CD14-positive monocyte (primary cell): ENCODE results near the gene EXOC2. TPM values are rescaled to one million over a fixed set of nuclear protein-coding genes. Genes with fewer than 3 reads are reported as not detected.

Experiments
- DNase-seq, 3 donors: peaks; one replicate each; pipeline ENCODE4 v3.0.0-alpha.2; 2011 to 2022
- H2AFZ ChIP-seq: 2 replicates; pipeline ENCODE4 v1.6.0; 2012; ENCODE audit warnings: mild to moderate bottlenecking, low read depth, low read length, inconsistent platforms; ENCODE audit not compliant: insufficient read depth, poor library complexity, severe bottlenecking
- H3K27ac ChIP-seq, 2 donors: 1 replicate in 1 of 2; 2 replicates in 1 of 2; pipeline ENCODE4 v1.5.1; 2012 to 2013; ENCODE audit warnings: low read length in 2 of 2, control low read depth in 1 of 2, inconsistent platforms in 1 of 2, low read depth in 1 of 2, mild to moderate bottlenecking in 1 of 2
- H3K27me3 ChIP-seq, 2 donors: one replicate each; pipeline versions ENCODE4 v1.6.0 to v1.6.1; 2011 to 2013; ENCODE audit warnings: low read length in 2 of 2; ENCODE audit not compliant: control insufficient read depth in 2 of 2, insufficient read depth in 2 of 2
- H3K36me3 ChIP-seq, 2 donors: replicated peaks in 1 of 2; 1 replicate in 1 of 2; 2 replicates in 1 of 2; pipeline versions ENCODE4 v1.5.1 to v1.6.1; 2012 to 2013; ENCODE audit warnings: low read length in 2 of 2, control low read depth in 1 of 2, inconsistent platforms in 1 of 2, mild to moderate bottlenecking in 1 of 2; ENCODE audit not compliant: insufficient read depth in 2 of 2, control insufficient read depth in 1 of 2
- H3K4me1 ChIP-seq, 2 donors: 1 replicate in 1 of 2; 2 replicates in 1 of 2; pipeline versions ENCODE4 v1.5.1 to v1.6.1; 2012 to 2013; ENCODE audit warnings: low read length in 2 of 2, control low read depth in 1 of 2, inconsistent platforms in 1 of 2, mild to moderate bottlenecking in 1 of 2, moderate library complexity in 1 of 2; ENCODE audit not compliant: insufficient read depth in 2 of 2, control insufficient read depth in 1 of 2
- H3K4me2 ChIP-seq: replicated peaks from 2 replicates; pipeline ENCODE3; 2012; ENCODE audit warnings: low read length, moderate library complexity, mild to moderate bottlenecking; ENCODE audit not compliant: poor library complexity, severe bottlenecking; ENCODE audit errors: extremely low read depth
- H3K4me3 ChIP-seq, 3 experiments: fragments of 200-600 bp in 1 of 3; sonication (generic) in 1 of 3; replicated peaks in 1 of 3; 1 replicate in 2 of 3; 2 replicates in 1 of 3; pipeline ENCODE4 v1.5.1; 2011 to 2013; ENCODE audit warnings: low read length in 3 of 3, mild to moderate bottlenecking in 3 of 3, control low read depth in 2 of 3, low read depth in 2 of 3, inconsistent platforms in 1 of 3, moderate library complexity in 1 of 3
- H3K79me2 ChIP-seq: 2 replicates; pipeline ENCODE4 v1.6.0; 2012; ENCODE audit warnings: mild to moderate bottlenecking, control low read depth, inconsistent platforms, low read length, moderate library complexity; ENCODE audit not compliant: insufficient read depth
- H3K9ac ChIP-seq: 2 replicates; pipeline ENCODE4 v1.6.0; 2017; ENCODE audit warnings: low read length, mild to moderate bottlenecking; ENCODE audit not compliant: insufficient read depth, poor library complexity, severe bottlenecking
- H3K9me3 ChIP-seq, 2 donors: replicated peaks in 1 of 2; 1 replicate in 1 of 2; 2 replicates in 1 of 2; pipeline versions ENCODE4 v1.5.1 to v1.6.1; 2012 to 2013; ENCODE audit warnings: low read length in 2 of 2, control low read depth in 1 of 2; ENCODE audit not compliant: control insufficient read depth in 1 of 2, insufficient read depth in 1 of 2
- H4K20me1 ChIP-seq: 2 replicates; pipeline ENCODE4 v1.6.0; 2012; ENCODE audit warnings: mild to moderate bottlenecking, low read length, control low read depth, moderate library complexity; ENCODE audit not compliant: insufficient read depth
- H3K27ac Mint-ChIP-seq, 7 donors: one replicate each; pipeline ENCODE4 v1.8.0; 2020; ENCODE audit warnings: mild to moderate bottlenecking in 7 of 7, mixed read lengths in 7 of 7, moderate library complexity in 6 of 7, inconsistent platforms in 2 of 7
- H3K27me3 Mint-ChIP-seq, 3 donors: one replicate each; pipeline ENCODE4 v1.8.0; 2021 to 2022; ENCODE audit warnings: low read depth in 3 of 3, mild to moderate bottlenecking in 3 of 3, mixed read lengths in 3 of 3, moderate library complexity in 3 of 3, inconsistent platforms in 1 of 3
- H3K36me3 Mint-ChIP-seq, 2 donors: one replicate each; pipeline ENCODE4 v1.8.0; 2020; ENCODE audit warnings: mixed read lengths in 2 of 2, inconsistent platforms in 1 of 2, mild to moderate bottlenecking in 1 of 2
- H3K4me1 Mint-ChIP-seq: one replicate; pipeline ENCODE4 v1.8.0; 2020; ENCODE audit warnings: mild to moderate bottlenecking, mixed read lengths
- H3K4me3 Mint-ChIP-seq, 2 donors: one replicate each; pipeline ENCODE4 v1.8.0; 2020; ENCODE audit warnings: mild to moderate bottlenecking in 2 of 2, mixed read lengths in 2 of 2, moderate library complexity in 1 of 2
- H3K9me3 Mint-ChIP-seq, 7 donors: one replicate each; pipeline ENCODE4 v1.8.0; 2020 to 2022; ENCODE audit warnings: mixed read lengths in 7 of 7, mild to moderate bottlenecking in 6 of 7, moderate library complexity in 6 of 7, inconsistent platforms in 2 of 7
- WGBS: methylation state at CpG from one replicate; pipeline ENCODE4 v1.1.5; 2013; ENCODE audit warnings: missing lambda C conversion rate; ENCODE audit not compliant: insufficient coverage; 5-methylcytosine and 5-hydroxymethylcytosine counted together
- intact Hi-C, 2 donors: fragments of 100-400 bp; cut with micrococcal nuclease; formaldehyde crosslinking; loops; one replicate each; pipeline versions ENCODE4 v1.15.0 to v1.15.1; 2023
- polyA plus RNA-seq, 3 donors: library from polyadenylated mRNA; depleted of rRNA in 1 of 3; unstranded in 2 of 3; stranded (reverse) in 1 of 3; fragments of 300-500 nt in 2 of 3; fragments of >200 nt in 1 of 3; fragmentation: Illumina TruSeq in 2 of 3; gene quantifications; 1 replicate in 2 of 3; 2 replicates in 1 of 3; pipeline ENCODE4 v1.2.3, GENCODE V29; 2012 to 2021
- TF ChIP-seq, protein P1 (sequence below): fragments of 200-600 bp; IDR thresholded peaks from one replicate; pipeline ENCODE4 v1.8.0; 2022; ENCODE audit warnings: antibody characterized with exemption, mild to moderate bottlenecking

The EXOC2 gene
- polyA plus RNA-seq, 3 donors = 7.5 to 15.5 (median 12.0) TPM

DNA sequence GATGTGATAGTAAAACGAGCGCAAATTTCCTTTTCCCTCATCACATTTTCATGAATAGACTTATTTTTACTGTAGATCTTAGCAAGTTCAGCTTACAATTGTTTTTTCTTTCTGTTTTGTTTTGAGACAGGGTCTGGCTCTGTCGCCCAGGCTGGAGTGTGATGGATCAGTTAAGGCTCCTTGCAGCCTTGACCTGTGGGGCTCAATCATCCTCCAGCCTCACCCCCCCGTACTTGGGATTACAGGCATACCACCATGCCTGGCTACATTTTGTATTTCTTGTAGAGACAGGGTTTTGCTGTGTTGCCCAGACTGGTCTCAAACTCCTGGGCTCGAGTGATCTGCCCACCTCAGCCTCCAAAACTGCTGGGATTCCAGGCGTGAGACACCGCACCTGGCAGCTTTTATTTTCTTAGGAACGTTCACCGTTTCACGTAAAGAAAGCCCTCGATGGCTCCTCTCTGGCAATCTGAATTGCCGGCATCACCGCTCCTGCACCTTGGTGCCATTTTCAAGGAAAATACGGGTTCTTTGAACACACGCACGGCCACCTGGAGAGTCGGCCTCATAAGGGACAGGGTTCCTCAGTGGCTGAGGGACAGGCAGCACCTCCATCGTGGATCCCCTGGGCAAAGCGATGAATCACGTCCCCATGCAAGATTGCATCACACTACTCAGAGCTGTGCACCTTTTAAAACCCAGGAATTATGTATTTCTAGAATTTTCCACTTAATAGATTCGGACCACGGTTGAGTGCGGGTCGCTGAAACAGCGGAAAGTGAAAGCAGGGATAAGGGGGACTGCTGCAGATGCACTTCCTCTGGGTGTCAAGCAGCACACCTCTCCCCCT is 222.7 kb downstream of the EXOC2 start:
- intact Hi-C loops = no loop called here
- no peaks in the 10 kb centered on the region for H3K27me3 ChIP-seq
- Mint-ChIP-seq H3K27me3 (peaks cover 9 to 14% (median 13%) of the 10 kb centered on the region in 3 donors), H3K27ac (no peak overlapping the region), H3K9me3 (peaks cover 0 to 3% (median 0%) of the 10 kb centered on the region in 7 donors), H3K4me3 (no peak overlapping the region), H3K4me1 (peaks cover 13% of the 10 kb centered on the region), H3K36me3 (no peaks in the 10 kb centered on the region)
- no peaks in the 10 kb centered on the region for H3K79me2 ChIP-seq
- DNase-seq = no peak
- no peaks in the 10 kb centered on the region for H3K36me3 ChIP-seq
- H3K4me2 ChIP-seq = no peak overlapping the region
- no peaks in the 10 kb centered on the region for H3K9me3 ChIP-seq
- no peak overlapping the region for H3K4me3 ChIP-seq
- TF ChIP-seq, protein P1, sequence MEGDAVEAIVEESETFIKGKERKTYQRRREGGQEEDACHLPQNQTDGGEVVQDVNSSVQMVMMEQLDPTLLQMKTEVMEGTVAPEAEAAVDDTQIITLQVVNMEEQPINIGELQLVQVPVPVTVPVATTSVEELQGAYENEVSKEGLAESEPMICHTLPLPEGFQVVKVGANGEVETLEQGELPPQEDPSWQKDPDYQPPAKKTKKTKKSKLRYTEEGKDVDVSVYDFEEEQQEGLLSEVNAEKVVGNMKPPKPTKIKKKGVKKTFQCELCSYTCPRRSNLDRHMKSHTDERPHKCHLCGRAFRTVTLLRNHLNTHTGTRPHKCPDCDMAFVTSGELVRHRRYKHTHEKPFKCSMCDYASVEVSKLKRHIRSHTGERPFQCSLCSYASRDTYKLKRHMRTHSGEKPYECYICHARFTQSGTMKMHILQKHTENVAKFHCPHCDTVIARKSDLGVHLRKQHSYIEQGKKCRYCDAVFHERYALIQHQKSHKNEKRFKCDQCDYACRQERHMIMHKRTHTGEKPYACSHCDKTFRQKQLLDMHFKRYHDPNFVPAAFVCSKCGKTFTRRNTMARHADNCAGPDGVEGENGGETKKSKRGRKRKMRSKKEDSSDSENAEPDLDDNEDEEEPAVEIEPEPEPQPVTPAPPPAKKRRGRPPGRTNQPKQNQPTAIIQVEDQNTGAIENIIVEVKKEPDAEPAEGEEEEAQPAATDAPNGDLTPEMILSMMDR = no peak
- H3K9ac ChIP-seq = no peak overlapping the region
- no peaks in the 10 kb centered on the region for H4K20me1 ChIP-seq
- 83% methylated on average over 16 of the region's 25 CpGs for WGBS
- H2AFZ ChIP-seq = no peak overlapping the region
- no peak overlapping the region for H3K27ac ChIP-seq
- H3K4me1 ChIP-seq = peaks cover 8 to 10% of the 10 kb centered on the region in 2 donors

DNA sequence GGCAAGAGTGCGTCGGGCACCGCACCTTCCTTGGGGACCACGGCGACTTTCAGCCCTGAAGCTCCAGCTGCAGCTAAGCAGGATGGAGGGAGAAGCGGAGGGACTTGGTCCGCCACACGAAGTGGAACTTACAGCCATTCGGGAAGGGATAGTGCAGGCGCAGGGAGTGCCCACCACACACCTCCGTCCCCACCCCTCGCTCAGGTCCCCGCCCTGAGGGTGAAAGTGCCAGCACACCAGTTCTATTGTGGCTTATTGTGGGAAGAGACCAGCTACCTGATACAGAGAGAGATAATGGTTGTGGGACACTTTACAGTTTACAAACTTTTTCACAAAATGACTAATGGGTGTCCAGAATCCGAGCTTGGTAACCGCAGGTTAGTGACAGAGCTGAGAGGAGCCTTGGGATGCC is 225.3 kb downstream of the EXOC2 start:
- H3K4me1 Mint-ChIP-seq = peaks cover 3% of the 10 kb centered on the region
- Histone ChIP-seq H3K9ac (no peak overlapping the region), H3K36me3 (no peaks in the 10 kb centered on the region), H2AFZ (no peak overlapping the region), H3K27me3 (no peaks in the 10 kb centered on the region), H3K79me2 (no peaks in the 10 kb centered on the region), H3K27ac (no peak overlapping the region), H3K4me2 (no peak overlapping the region), H3K9me3 (no peaks in the 10 kb centered on the region), H3K4me1 (no peaks in the 10 kb centered on the region), H3K4me3 (no peak overlapping the region), H4K20me1 (no peaks in the 10 kb centered on the region)
- intact Hi-C loops = no loop called here
- H3K9me3 Mint-ChIP-seq = peaks cover 0 to 3% (median 0%) of the 10 kb centered on the region in 7 donors
- no peak overlapping the region for H3K4me3 Mint-ChIP-seq
- H3K27ac Mint-ChIP-seq = no peak overlapping the region
- peaks cover 7 to 19% (median 8%) of the 10 kb centered on the region in 3 donors for H3K27me3 Mint-ChIP-seq
- H3K36me3 Mint-ChIP-seq = no peaks in the 10 kb centered on the region
- TF ChIP-seq, protein P1 = no peak
- no peak for DNase-seq
- WGBS = 94% methylated on average over 7 of the region's 15 CpGs
